AG04450 (cell line): ENCODE measurements around the gene EHF. TPM values are rescaled to one million over a fixed set of nuclear protein-coding genes. Genes with fewer than 3 reads are reported as not detected.
"Not testable (repeated sequence)": the region's sequence is repeated elsewhere in the genome, so short reads cannot be mapped to it uniquely, and the experiment has no call there.

ENCODE experiments used
- CTCF ChIA-PET: fragments of 300-600, 350-600 bp; formaldehyde crosslinking; extraction: SDS; loops from one replicate; lab custom pipeline; 2022; ENCODE audit warnings: antibody characterized with exemption, inconsistent platforms; lab: Charles Lee
- POLR2A ChIA-PET: fragments of 350-600 bp; formaldehyde crosslinking; extraction: SDS; loops from one replicate; lab custom pipeline; 2021; ENCODE audit warnings: antibody characterized with exemption, inconsistent platforms; lab: Yijun Ruan, JAX
- DNase-seq: peaks from one replicate; pipeline ENCODE4 v3.0.0-alpha.2; 2011; ENCODE audit warnings: low read depth, low spot score
- H3K27ac ChIP-seq: one replicate; pipeline ENCODE4 v1.5.1; 2012; ENCODE audit warnings: low read depth, low read length, control low read depth
- H3K27me3 ChIP-seq: one replicate; pipeline ENCODE4 v1.6.0; 2012; ENCODE audit warnings: low read length; ENCODE audit not compliant: control insufficient read depth, insufficient read depth
- H3K4me3 ChIP-seq: 2 replicates; pipeline ENCODE4 v1.5.1; 2011; ENCODE audit warnings: mild to moderate bottlenecking, low read depth, low read length, control low read depth
- H3K9me3 ChIP-seq: 2 replicates; pipeline ENCODE4 v1.5.1; 2012; ENCODE audit warnings: low read length; ENCODE audit not compliant: control insufficient read depth, insufficient read depth
- CTCF ChIP-seq: IDR thresholded peaks from 2 replicates; pipeline ENCODE4 v1.5.1; 2011; ENCODE audit warnings: low read depth, low read length, control low read depth, inconsistent platforms
- polyA plus RNA-seq: library from polyadenylated mRNA; depleted of rRNA; stranded (reverse); fragments of >200 nt; gene quantifications from 2 replicates; pipeline ENCODE4 v1.2.3, GENCODE V29; 2011

The EHF gene
- polyA plus RNA-seq, 1 experiment: 0.05 TPM

- no peak overlapping the region for H3K4me3 ChIP-seq
Observed at GRCh38 chr11:34680206-34680605, 59.3 kb downstream of the EHF start.

GRCh38 chr11:34680918-34681586 is 60.2 kb downstream of the EHF start:
- DNase-seq: peak; percentile 4
- POLR2A ChIA-PET: no interaction called here
- CTCF ChIA-PET: no interaction called here
- TF ChIP-seq CTCF: no peak
- Histone ChIP-seq H3K27ac (no peak overlapping the region), H3K27me3 (no peaks in the 10 kb centered on the region), H3K9me3 (no peaks in the 10 kb centered on the region), H3K4me3 (no peak overlapping the region)

More at GRCh38 chr11:34680206-34680605, 59.3 kb downstream of the EHF start:
- H3K9me3 ChIP-seq: no peaks in the 10 kb centered on the region
- DNase-seq: no peak
- H3K27ac ChIP-seq: no peak overlapping the region
- POLR2A ChIA-PET: no interaction called here
- no peak for TF ChIP-seq CTCF
- CTCF ChIA-PET: no interaction called here
- H3K27me3 ChIP-seq: no peaks in the 10 kb centered on the region

- no peak for DNase-seq
- POLR2A ChIA-PET: no interaction called here
- H3K27me3 ChIP-seq: no peaks in the 10 kb centered on the region
- TF ChIP-seq CTCF: no peak
- no peaks in the 10 kb centered on the region for H3K9me3 ChIP-seq
- H3K27ac ChIP-seq: no peak overlapping the region
- CTCF ChIA-PET: interaction anchor here (1.0 kb wide), 1 partner anchor 97 kb away, joined by 3 read pairs; no protein-coding TSS in a partner anchor
- no peak overlapping the region for H3K4me3 ChIP-seq
Observed at GRCh38 chr11:34682825-34683224, 61.9 kb downstream of the EHF start.

- no peak for TF ChIP-seq CTCF
- Histone ChIP-seq H3K27ac (no peak overlapping the region), H3K27me3 (no peaks in the 10 kb centered on the region), H3K4me3 (no peak overlapping the region), H3K9me3 (no peaks in the 10 kb centered on the region)
- no peak for DNase-seq
- ChIA-PET POLR2A (no interaction called here), CTCF (no interaction called here)
Observed at GRCh38 chr11:34683396-34683795, 62.5 kb downstream of the EHF start.

- ChIA-PET CTCF (no interaction called here), POLR2A (no interaction called here)
- DNase-seq: no peak
- no peaks in the 10 kb centered on the region for H3K27me3 ChIP-seq
- no peak overlapping the region for H3K4me3 ChIP-seq
- no peaks in the 10 kb centered on the region for H3K9me3 ChIP-seq
- no peak for TF ChIP-seq CTCF
- no peak overlapping the region for H3K27ac ChIP-seq
Observed at GRCh38 chr11:34685864-34686263, 65.0 kb downstream of the EHF start.

- H3K27me3 ChIP-seq, H3K4me3 ChIP-seq, H3K27ac ChIP-seq, H3K9me3 ChIP-seq, POLR2A ChIA-PET, CTCF ChIA-PET, DNase-seq: not testable (repeated sequence)
Observed at GRCh38 chr11:34692299-34692698, 71.4 kb downstream of the EHF start.
